GM12872 (cell line): ENCODE measurements around the gene PKM.

Experiments
- CTCF ChIP-seq: IDR thresholded peaks from 3 replicates; pipeline ENCODE4 v1.5.1; 2011; ENCODE audit warnings: low read depth, mild to moderate bottlenecking, low read length, moderate library complexity; ENCODE audit not compliant: insufficient read depth

PKM gene

GRCh38 chr15:72271221-72271620 lies 40.2 kb upstream of the PKM start:
- TF ChIP-seq CTCF: no peak

- TF ChIP-seq CTCF: no peak
Measured at GRCh38 chr15:72269739-72270138, 38.7 kb upstream of the PKM start.

- TF ChIP-seq CTCF: no peak
Measured at GRCh38 chr15:72265031-72265430, 34.0 kb upstream of the PKM start.

GRCh38 chr15:72252663-72253299 lies 21.8 kb upstream of the PKM start:
- TF ChIP-seq CTCF: no peak

- no peak for TF ChIP-seq CTCF
Measured at GRCh38 chr15:72249142-72249810, 18.3 kb upstream of the PKM start.

GRCh38 chr15:72248514-72248913 lies 17.5 kb upstream of the PKM start:
- TF ChIP-seq CTCF: no peak

- no peak for TF ChIP-seq CTCF
Measured at GRCh38 chr15:72242775-72243370, 11.9 kb upstream of the PKM start.
